Measurements from ENCODE around the gene EFCAB8.

The EFCAB8 gene

GRCh38 chr20:32908334-32909292 lies 49.9 kb downstream of the EFCAB8 start:
- no peak overlapping the region for H3K4me3 ChIP-seq (replicated peaks in 1 of 2; ENCODE audit: low read depth in 2 of 2, low read length in 2 of 2)
- no peak for TF ChIP-seq CTCF (IDR thresholded peaks at IDR 0.05; ENCODE audit: low read depth, low read length)
- DNase-seq (ENCODE audit: low read depth in 2 of 2), result no peak

GRCh38 chr20:32909451-32909850 lies 50.7 kb downstream of the EFCAB8 start:
- no peak overlapping the region for H3K4me3 ChIP-seq (replicated peaks in 1 of 2; ENCODE audit: low read depth in 2 of 2, low read length in 2 of 2)
- TF ChIP-seq CTCF (IDR thresholded peaks at IDR 0.05; ENCODE audit: low read depth, low read length), result no peak

GRCh38 chr20:32909896-32910571 lies 51.3 kb downstream of the EFCAB8 start:
- no peak for DNase-seq (ENCODE audit: low read depth in 2 of 2)
- TF ChIP-seq CTCF (IDR thresholded peaks at IDR 0.05; ENCODE audit: low read depth, low read length), result no peak
- no peak overlapping the region for H3K4me3 ChIP-seq (replicated peaks in 1 of 2; ENCODE audit: low read depth in 2 of 2, low read length in 2 of 2)

More at GRCh38 chr20:32909451-32909850, 50.7 kb downstream of the EFCAB8 start:
- no peak for DNase-seq (ENCODE audit: low read depth in 2 of 2)

GRCh38 chr20:32911355-32911754 lies 52.6 kb downstream of the EFCAB8 start:
- no peak for DNase-seq (ENCODE audit: low read depth in 2 of 2)
- H3K4me3 ChIP-seq (replicated peaks in 1 of 2; ENCODE audit: low read depth in 2 of 2, low read length in 2 of 2), result no peak overlapping the region
- TF ChIP-seq CTCF (IDR thresholded peaks at IDR 0.05; ENCODE audit: low read depth, low read length), result no peak

GRCh38 chr20:32912688-32913087 lies 54.0 kb downstream of the EFCAB8 start:
- peak in 1 of 2 donors; percentile 38 for DNase-seq (ENCODE audit: low read depth in 2 of 2)
- no peak overlapping the region for H3K4me3 ChIP-seq (replicated peaks in 1 of 2; ENCODE audit: low read depth in 2 of 2, low read length in 2 of 2)
- TF ChIP-seq CTCF (IDR thresholded peaks at IDR 0.05; ENCODE audit: low read depth, low read length), result no peak

GRCh38 chr20:32914031-32914430 lies 55.3 kb downstream of the EFCAB8 start:
- DNase-seq (ENCODE audit: low read depth in 2 of 2), result no peak
- no peak for TF ChIP-seq CTCF (IDR thresholded peaks at IDR 0.05; ENCODE audit: low read depth, low read length)

More at GRCh38 chr20:32914031-32914430, 55.3 kb downstream of the EFCAB8 start:
- no peak overlapping the region for H3K4me3 ChIP-seq (replicated peaks in 1 of 2; ENCODE audit: low read depth in 2 of 2, low read length in 2 of 2)
